ENCODE results near the gene GYS1.

The GYS1 gene

GRCh38 chr19:49016067-49016839 is 23.1 kb upstream of the GYS1 start:
- no peaks in the 10 kb centered on the region for H3K9me3 ChIP-seq (ENCODE audit: control insufficient read depth, low read depth, low read length)
- H3K36me3 ChIP-seq (ENCODE audit: control insufficient read depth, low read depth, low read length) = peaks cover 15% of the 10 kb centered on the region
- peaks cover 28% of the 10 kb centered on the region for H3K27me3 ChIP-seq (ENCODE audit: control insufficient read depth, insufficient read depth, low read length)
- H3K4me3 ChIP-seq (ENCODE audit: low read length) = no peak overlapping the region
- peaks cover 4% of the 10 kb centered on the region for H3K4me1 ChIP-seq (ENCODE audit: control insufficient read depth, low read depth, low read length)
- H3K9ac ChIP-seq (ENCODE audit: low read length) = no peak overlapping the region
- no peak overlapping the region for H3K27ac ChIP-seq (ENCODE audit: low read length)

DNA sequence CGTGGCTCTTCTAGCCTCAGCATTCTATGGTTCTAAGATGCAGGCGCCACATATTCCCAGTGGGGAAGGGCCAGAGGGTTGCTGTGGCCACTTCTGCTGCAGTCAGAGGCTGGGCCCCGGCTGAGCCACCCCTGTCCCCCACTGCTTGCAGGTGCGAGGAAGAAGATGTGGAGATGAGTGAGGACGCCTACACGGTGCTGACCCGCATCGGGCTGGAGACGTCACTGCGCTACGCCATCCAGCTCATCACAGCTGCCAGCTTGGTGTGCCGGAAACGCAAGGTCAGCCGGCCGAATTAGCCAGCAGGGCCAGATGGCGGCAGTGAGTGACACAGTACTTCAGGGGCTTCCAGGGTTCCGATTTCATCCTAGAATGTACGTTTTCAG is 21.8 kb upstream of the GYS1 start:
- Histone ChIP-seq H3K9me3 (ENCODE audit: control insufficient read depth, low read depth, low read length) (no peaks in the 10 kb centered on the region), H3K27me3 (ENCODE audit: control insufficient read depth, insufficient read depth, low read length) (peaks cover 19% of the 10 kb centered on the region), H3K27ac (ENCODE audit: low read length) (no peak overlapping the region), H3K36me3 (ENCODE audit: control insufficient read depth, low read depth, low read length) (peaks cover 26% of the 10 kb centered on the region), H3K4me3 (ENCODE audit: low read length) (no peak overlapping the region), H3K4me1 (ENCODE audit: control insufficient read depth, low read depth, low read length) (peaks cover under 1% of the 10 kb centered on the region), H3K9ac (ENCODE audit: low read length) (no peak overlapping the region)

GRCh38 chr19:49014123-49014869 is 21.2 kb upstream of the GYS1 start:
- Histone ChIP-seq H3K4me1 (ENCODE audit: control insufficient read depth, low read depth, low read length) (no peaks in the 10 kb centered on the region), H3K27ac (ENCODE audit: low read length) (no peak overlapping the region), H3K36me3 (ENCODE audit: control insufficient read depth, low read depth, low read length) (peaks cover 30% of the 10 kb centered on the region), H3K9me3 (ENCODE audit: control insufficient read depth, low read depth, low read length) (no peaks in the 10 kb centered on the region), H3K9ac (ENCODE audit: low read length) (no peak overlapping the region), H3K4me3 (ENCODE audit: low read length) (no peak overlapping the region), H3K27me3 (ENCODE audit: control insufficient read depth, insufficient read depth, low read length) (peaks cover 19% of the 10 kb centered on the region)

GRCh38 chr19:49011194-49011593 is 18.1 kb upstream of the GYS1 start:
- Histone ChIP-seq H3K27ac (ENCODE audit: low read length) (no peak overlapping the region), H3K4me1 (ENCODE audit: control insufficient read depth, low read depth, low read length) (no peaks in the 10 kb centered on the region), H3K36me3 (ENCODE audit: control insufficient read depth, low read depth, low read length) (peaks cover 43% of the 10 kb centered on the region), H3K27me3 (ENCODE audit: control insufficient read depth, insufficient read depth, low read length) (no peaks in the 10 kb centered on the region), H3K4me3 (ENCODE audit: low read length) (no peak overlapping the region), H3K9ac (ENCODE audit: low read length) (no peak overlapping the region), H3K9me3 (ENCODE audit: control insufficient read depth, low read depth, low read length) (no peaks in the 10 kb centered on the region)

DNA sequence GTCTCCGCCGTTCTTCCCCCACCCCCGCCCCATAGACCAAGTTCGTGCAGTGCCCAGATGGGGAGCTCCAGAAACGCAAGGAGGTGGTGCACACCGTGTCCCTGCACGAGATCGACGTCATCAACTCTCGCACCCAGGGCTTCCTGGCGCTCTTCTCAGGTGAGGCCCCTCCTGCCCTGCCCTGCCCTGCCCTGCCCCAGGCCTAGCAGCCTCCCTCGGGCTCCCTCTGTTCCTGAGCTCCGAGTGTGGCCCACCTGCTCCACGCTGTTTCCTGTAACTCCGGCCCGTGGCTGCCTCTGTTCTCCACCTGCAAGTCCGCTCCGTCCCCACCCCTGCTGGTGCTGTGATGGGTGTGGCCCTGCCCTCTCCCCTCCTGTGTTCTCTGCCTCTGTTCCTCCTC is 17.3 kb upstream of the GYS1 start:
- H3K9me3 ChIP-seq (ENCODE audit: control insufficient read depth, low read depth, low read length) = no peaks in the 10 kb centered on the region
- H3K4me1 ChIP-seq (ENCODE audit: control insufficient read depth, low read depth, low read length) = no peaks in the 10 kb centered on the region
- H3K9ac ChIP-seq (ENCODE audit: low read length) = no peak overlapping the region
- no peak overlapping the region for H3K27ac ChIP-seq (ENCODE audit: low read length)
- H3K36me3 ChIP-seq (ENCODE audit: control insufficient read depth, low read depth, low read length) = peaks cover 40% of the 10 kb centered on the region
- H3K4me3 ChIP-seq (ENCODE audit: low read length) = no peak overlapping the region
- no peaks in the 10 kb centered on the region for H3K27me3 ChIP-seq (ENCODE audit: control insufficient read depth, insufficient read depth, low read length)

DNA sequence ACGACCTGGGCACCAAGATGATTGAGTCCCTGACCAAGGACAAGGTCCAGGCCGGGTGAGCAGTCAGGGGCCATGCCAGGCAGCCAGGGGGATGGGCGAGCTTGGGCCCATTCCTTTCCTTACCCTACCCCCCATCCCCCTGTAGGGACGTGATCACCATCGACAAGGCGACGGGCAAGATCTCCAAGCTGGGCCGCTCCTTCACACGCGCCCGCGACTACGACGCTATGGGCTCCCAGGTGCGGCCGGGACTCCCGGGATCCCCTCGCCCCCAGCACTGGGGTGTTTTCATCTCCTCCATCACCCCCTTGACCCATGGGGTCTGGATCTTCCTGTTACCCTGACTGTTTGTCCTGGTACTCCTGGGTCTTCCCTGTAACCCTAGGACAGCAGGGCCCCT is 16.7 kb upstream of the GYS1 start:
- H3K9ac ChIP-seq (ENCODE audit: low read length) = no peak overlapping the region
- no peaks in the 10 kb centered on the region for H3K4me1 ChIP-seq (ENCODE audit: control insufficient read depth, low read depth, low read length)
- peaks cover 39% of the 10 kb centered on the region for H3K36me3 ChIP-seq (ENCODE audit: control insufficient read depth, low read depth, low read length)
- H3K4me3 ChIP-seq (ENCODE audit: low read length) = no peak overlapping the region
- no peak overlapping the region for H3K27ac ChIP-seq (ENCODE audit: low read length)
- H3K27me3 ChIP-seq (ENCODE audit: control insufficient read depth, insufficient read depth, low read length) = no peaks in the 10 kb centered on the region
- H3K9me3 ChIP-seq (ENCODE audit: control insufficient read depth, low read depth, low read length) = no peaks in the 10 kb centered on the region

DNA sequence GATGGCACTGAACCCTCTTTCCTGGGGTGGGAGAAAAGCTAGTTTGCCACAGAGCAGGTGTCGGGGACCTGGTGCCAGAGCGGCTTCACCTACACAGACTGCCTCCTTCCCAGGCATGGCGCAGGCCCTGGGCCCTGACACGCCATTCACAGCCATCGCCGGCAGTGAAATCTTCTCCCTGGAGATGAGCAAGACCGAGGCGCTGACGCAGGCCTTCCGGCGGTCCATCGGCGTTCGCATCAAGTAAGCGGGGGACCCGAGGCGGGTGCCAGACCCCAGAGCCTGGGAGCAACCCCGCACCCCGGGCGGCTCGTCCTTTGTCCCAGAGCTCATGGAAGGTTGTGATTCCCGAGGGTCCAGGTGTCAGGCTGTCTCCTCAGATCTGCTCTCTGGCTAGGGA is 13.8 kb upstream of the GYS1 start:
- Histone ChIP-seq H3K4me1 (ENCODE audit: control insufficient read depth, low read depth, low read length) (no peaks in the 10 kb centered on the region), H3K9ac (ENCODE audit: low read length) (no peak overlapping the region), H3K36me3 (ENCODE audit: control insufficient read depth, low read depth, low read length) (peaks cover 53% of the 10 kb centered on the region)

GRCh38 chr19:49004964-49005614 is 12.0 kb upstream of the GYS1 start:
- Histone ChIP-seq H3K27ac (ENCODE audit: low read length) (no peak overlapping the region), H3K27me3 (ENCODE audit: control insufficient read depth, insufficient read depth, low read length) (no peaks in the 10 kb centered on the region), H3K4me3 (ENCODE audit: low read length) (no peak overlapping the region), H3K9ac (ENCODE audit: low read length) (no peak overlapping the region), H3K9me3 (ENCODE audit: control insufficient read depth, low read depth, low read length) (no peaks in the 10 kb centered on the region), H3K36me3 (ENCODE audit: control insufficient read depth, low read depth, low read length) (peaks cover 37% of the 10 kb centered on the region), H3K4me1 (ENCODE audit: control insufficient read depth, low read depth, low read length) (no peaks in the 10 kb centered on the region)

More for the DNA sequence above, 13.8 kb upstream of the GYS1 start:
- no peak overlapping the region for H3K4me3 ChIP-seq (ENCODE audit: low read length)
- H3K27ac ChIP-seq (ENCODE audit: low read length) = no peak overlapping the region
- no peaks in the 10 kb centered on the region for H3K27me3 ChIP-seq (ENCODE audit: control insufficient read depth, insufficient read depth, low read length)
- no peaks in the 10 kb centered on the region for H3K9me3 ChIP-seq (ENCODE audit: control insufficient read depth, low read depth, low read length)

DNA sequence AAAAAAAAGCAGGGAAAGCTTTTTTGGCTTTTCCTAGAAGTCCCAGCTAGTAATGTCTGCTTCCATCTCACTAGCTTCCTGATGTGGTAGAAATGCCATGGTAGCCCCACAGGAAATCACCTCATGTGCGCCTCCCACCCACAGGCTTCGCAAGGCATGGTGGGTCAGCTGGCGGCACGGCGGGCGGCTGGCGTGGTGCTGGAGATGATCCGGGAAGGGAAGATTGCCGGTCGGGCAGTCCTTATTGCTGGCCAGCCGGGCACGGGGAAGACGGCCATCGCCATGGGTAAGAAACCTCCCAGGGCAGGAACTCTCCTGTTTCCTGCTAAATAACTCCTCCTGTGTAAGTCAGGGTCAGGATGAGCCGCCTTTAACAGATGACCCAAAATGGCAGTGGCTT is 11.0 kb upstream of the GYS1 start:
- Histone ChIP-seq H3K27ac (ENCODE audit: low read length) (no peak overlapping the region), H3K4me1 (ENCODE audit: control insufficient read depth, low read depth, low read length) (no peaks in the 10 kb centered on the region), H3K4me3 (ENCODE audit: low read length) (no peak overlapping the region), H3K27me3 (ENCODE audit: control insufficient read depth, insufficient read depth, low read length) (no peaks in the 10 kb centered on the region), H3K9me3 (ENCODE audit: control insufficient read depth, low read depth, low read length) (no peaks in the 10 kb centered on the region), H3K9ac (ENCODE audit: low read length) (no peak overlapping the region), H3K36me3 (ENCODE audit: control insufficient read depth, low read depth, low read length) (peaks cover 31% of the 10 kb centered on the region)

- no peak overlapping the region for H3K9ac ChIP-seq (ENCODE audit: low read length)
- H3K27me3 ChIP-seq (ENCODE audit: control insufficient read depth, insufficient read depth, low read length) = no peaks in the 10 kb centered on the region
- H3K36me3 ChIP-seq (ENCODE audit: control insufficient read depth, low read depth, low read length) = peaks cover 14% of the 10 kb centered on the region
- no peak overlapping the region for H3K27ac ChIP-seq (ENCODE audit: low read length)
- H3K4me1 ChIP-seq (ENCODE audit: control insufficient read depth, low read depth, low read length) = no peaks in the 10 kb centered on the region
- no peaks in the 10 kb centered on the region for H3K9me3 ChIP-seq (ENCODE audit: control insufficient read depth, low read depth, low read length)
- H3K4me3 ChIP-seq (ENCODE audit: low read length) = no peak overlapping the region
Measured at GRCh38 chr19:48999481-49000325, 6.6 kb upstream of the GYS1 start.

GRCh38 chr19:48997972-48998371 is 4.9 kb upstream of the GYS1 start:
- no peak overlapping the region for H3K9ac ChIP-seq (ENCODE audit: low read length)
- no peaks in the 10 kb centered on the region for H3K4me1 ChIP-seq (ENCODE audit: control insufficient read depth, low read depth, low read length)
- no peak overlapping the region for H3K27ac ChIP-seq (ENCODE audit: low read length)
- no peaks in the 10 kb centered on the region for H3K27me3 ChIP-seq (ENCODE audit: control insufficient read depth, insufficient read depth, low read length)
- H3K4me3 ChIP-seq (ENCODE audit: low read length) = no peak overlapping the region
- H3K9me3 ChIP-seq (ENCODE audit: control insufficient read depth, low read depth, low read length) = no peaks in the 10 kb centered on the region
- peaks cover 1% of the 10 kb centered on the region for H3K36me3 ChIP-seq (ENCODE audit: control insufficient read depth, low read depth, low read length)

Measured in iPS-18a (cell line).